ENCODE measurements around the gene SELENOK. TPM values are rescaled to one million over a fixed set of nuclear protein-coding genes. Genes with fewer than 3 reads are reported as not detected.

Gene SELENOK
- total and polyA plus RNA-seq, 4 donors = 44.0 to 115 (median 78.6) TPM

GRCh38 chr3:53843195-53844177, 48.2 kb downstream of the SELENOK start:
- WGBS, 2 donors = 89 to 92% methylated on average over 10 of the region's 10 CpGs

GRCh38 chr3:53842436-53843194, 49.0 kb downstream of the SELENOK start:
- WGBS, 2 donors = 49 to 56% methylated on average over 12 of the region's 12 CpGs
- Histone ChIP-seq H3K27ac (ENCODE audit: low read depth in 1 of 2, low read length in 2 of 2) (no peak overlapping the region), H3K9me3 (ENCODE audit: control insufficient read depth, low read length) (no peaks in the 10 kb centered on the region), H3K36me3 (ENCODE audit: control insufficient read depth in 1 of 2, insufficient read depth in 2 of 2, low read length in 1 of 2) (no peaks in the 10 kb centered on the region), H3K4me3 (ENCODE audit: low read length in 2 of 2) (no peak overlapping the region), H3K27me3 (ENCODE audit: control insufficient read depth in 1 of 2, insufficient read depth in 2 of 2, low read length in 1 of 2) (no peaks in the 10 kb centered on the region), H3K4me1 (ENCODE audit: control insufficient read depth in 1 of 2, insufficient read depth in 2 of 2, low read length in 2 of 2) (peaks cover 0 to 1% of the 10 kb centered on the region in 2 donors)
- DNase-seq (no peak), ATAC-seq (ENCODE audit: low FRiP score) (no peak)
- intact Hi-C loops (cut with DNase I) = no loop called here

More at GRCh38 chr3:53843195-53844177, 48.2 kb downstream of the SELENOK start:
- Histone ChIP-seq H3K9me3 (ENCODE audit: control insufficient read depth, low read length) (no peaks in the 10 kb centered on the region), H3K27ac (ENCODE audit: low read depth in 1 of 2, low read length in 2 of 2) (no peak overlapping the region), H3K36me3 (ENCODE audit: control insufficient read depth in 1 of 2, insufficient read depth in 2 of 2, low read length in 1 of 2) (no peaks in the 10 kb centered on the region), H3K27me3 (ENCODE audit: control insufficient read depth in 1 of 2, insufficient read depth in 2 of 2, low read length in 1 of 2) (no peaks in the 10 kb centered on the region), H3K4me1 (ENCODE audit: control insufficient read depth in 1 of 2, insufficient read depth in 2 of 2, low read length in 2 of 2) (peaks cover 0 to 1% of the 10 kb centered on the region in 2 donors), H3K4me3 (ENCODE audit: low read length in 2 of 2) (no peak overlapping the region)
- intact Hi-C loops (cut with DNase I) = no loop called here
- DNase-seq (no peak), ATAC-seq (ENCODE audit: low FRiP score) (no peak)

GRCh38 chr3:53841296-53841695, 50.4 kb downstream of the SELENOK start:
- WGBS, 2 donors = 89 to 90% methylated on average over 5 of the region's 5 CpGs
- no peak for ATAC-seq (ENCODE audit: low FRiP score)
- Histone ChIP-seq H3K4me3 (ENCODE audit: low read length in 2 of 2) (no peak overlapping the region), H3K27me3 (ENCODE audit: control insufficient read depth in 1 of 2, insufficient read depth in 2 of 2, low read length in 1 of 2) (no peaks in the 10 kb centered on the region), H3K36me3 (ENCODE audit: control insufficient read depth in 1 of 2, insufficient read depth in 2 of 2, low read length in 1 of 2) (no peaks in the 10 kb centered on the region), H3K27ac (ENCODE audit: low read depth in 1 of 2, low read length in 2 of 2) (no peak overlapping the region), H3K4me1 (ENCODE audit: control insufficient read depth in 1 of 2, insufficient read depth in 2 of 2, low read length in 2 of 2) (no peaks in the 10 kb centered on the region), H3K9me3 (ENCODE audit: control insufficient read depth, low read length) (no peaks in the 10 kb centered on the region)
- intact Hi-C loops (cut with DNase I) = no loop called here
- DNase-seq = no peak

GRCh38 chr3:53837331-53837730, 54.3 kb downstream of the SELENOK start:
- no peaks in the 10 kb centered on the region for H3K36me3 ChIP-seq (ENCODE audit: control insufficient read depth in 1 of 2, insufficient read depth in 2 of 2, low read length in 1 of 2)
- no peak for ATAC-seq (ENCODE audit: low FRiP score)
- H3K27me3 ChIP-seq (ENCODE audit: control insufficient read depth in 1 of 2, insufficient read depth in 2 of 2, low read length in 1 of 2) = no peaks in the 10 kb centered on the region
- DNase-seq = no peak
- no peaks in the 10 kb centered on the region for H3K9me3 ChIP-seq (ENCODE audit: control insufficient read depth, low read length)
- H3K27ac ChIP-seq (ENCODE audit: low read depth in 1 of 2, low read length in 2 of 2) = no peak overlapping the region
- H3K4me3 ChIP-seq (ENCODE audit: low read length in 2 of 2) = no peak overlapping the region
- intact Hi-C loops (cut with DNase I) = no loop called here
- WGBS, 2 donors = 88 to 90% methylated on average over 10 of the region's 10 CpGs
- no peaks in the 10 kb centered on the region for H3K4me1 ChIP-seq (ENCODE audit: control insufficient read depth in 1 of 2, insufficient read depth in 2 of 2, low read length in 2 of 2)

- no peak overlapping the region for H3K27ac ChIP-seq (ENCODE audit: low read depth in 1 of 2, low read length in 2 of 2)
- H3K27me3 ChIP-seq (ENCODE audit: control insufficient read depth in 1 of 2, insufficient read depth in 2 of 2, low read length in 1 of 2) = no peaks in the 10 kb centered on the region
- intact Hi-C loops (cut with DNase I) = no loop called here
- ATAC-seq (ENCODE audit: low FRiP score) (no peak), DNase-seq (no peak)
- 94 to 97% methylated on average over 9 of the region's 9 CpGs for WGBS, 2 donors
- H3K4me3 ChIP-seq (ENCODE audit: low read length in 2 of 2) = no peak overlapping the region
- no peaks in the 10 kb centered on the region for H3K4me1 ChIP-seq (ENCODE audit: control insufficient read depth in 1 of 2, insufficient read depth in 2 of 2, low read length in 2 of 2)
- no peaks in the 10 kb centered on the region for H3K36me3 ChIP-seq (ENCODE audit: control insufficient read depth in 1 of 2, insufficient read depth in 2 of 2, low read length in 1 of 2)
- H3K9me3 ChIP-seq (ENCODE audit: control insufficient read depth, low read length) = no peaks in the 10 kb centered on the region
Measured at GRCh38 chr3:53836084-53836872, 55.4 kb downstream of the SELENOK start.

GRCh38 chr3:53835257-53835656, 56.4 kb downstream of the SELENOK start:
- 75 to 90% methylated on average over 1 of the region's 1 CpG for WGBS, 2 donors
- Histone ChIP-seq H3K4me1 (ENCODE audit: control insufficient read depth in 1 of 2, insufficient read depth in 2 of 2, low read length in 2 of 2) (no peaks in the 10 kb centered on the region), H3K27ac (ENCODE audit: low read depth in 1 of 2, low read length in 2 of 2) (no peak overlapping the region), H3K27me3 (ENCODE audit: control insufficient read depth in 1 of 2, insufficient read depth in 2 of 2, low read length in 1 of 2) (no peaks in the 10 kb centered on the region), H3K36me3 (ENCODE audit: control insufficient read depth in 1 of 2, insufficient read depth in 2 of 2, low read length in 1 of 2) (no peaks in the 10 kb centered on the region), H3K9me3 (ENCODE audit: control insufficient read depth, low read length) (no peaks in the 10 kb centered on the region), H3K4me3 (ENCODE audit: low read length in 2 of 2) (no peak overlapping the region)
- ATAC-seq (ENCODE audit: low FRiP score) (no peak), DNase-seq (no peak)
- intact Hi-C loops (cut with DNase I) = no loop called here

GRCh38 chr3:53834429-53835095, 57.1 kb downstream of the SELENOK start:
- DNase-seq (no peak), ATAC-seq (ENCODE audit: low FRiP score) (no peak)
- H3K4me1 ChIP-seq (ENCODE audit: control insufficient read depth in 1 of 2, insufficient read depth in 2 of 2, low read length in 2 of 2) = no peaks in the 10 kb centered on the region
- no peaks in the 10 kb centered on the region for H3K36me3 ChIP-seq (ENCODE audit: control insufficient read depth in 1 of 2, insufficient read depth in 2 of 2, low read length in 1 of 2)
- WGBS, 2 donors = 97% methylated on average over 6 of the region's 6 CpGs
- no peaks in the 10 kb centered on the region for H3K27me3 ChIP-seq (ENCODE audit: control insufficient read depth in 1 of 2, insufficient read depth in 2 of 2, low read length in 1 of 2)
- no peak overlapping the region for H3K4me3 ChIP-seq (ENCODE audit: low read length in 2 of 2)
- H3K9me3 ChIP-seq (ENCODE audit: control insufficient read depth, low read length) = no peaks in the 10 kb centered on the region
- H3K27ac ChIP-seq (ENCODE audit: low read depth in 1 of 2, low read length in 2 of 2) = no peak overlapping the region
- intact Hi-C loops (cut with DNase I) = no loop called here

All from aorta (tissue), 5 donors.